ENCODE results near the gene MYH16. TPM values are rescaled to one million over a fixed set of nuclear protein-coding genes. Genes with fewer than 3 reads are reported as not detected.
A peak's percentile ranks its signal among the peaks of the same experiment; 100 is the strongest.

MYH16 gene
- total and polyA plus RNA-seq, 9 of the 15 experiments (the other 6 are each of a cell fraction or from before 2014, with no cell fraction given), result 0.09 TPM; not detected in 8

DNA sequence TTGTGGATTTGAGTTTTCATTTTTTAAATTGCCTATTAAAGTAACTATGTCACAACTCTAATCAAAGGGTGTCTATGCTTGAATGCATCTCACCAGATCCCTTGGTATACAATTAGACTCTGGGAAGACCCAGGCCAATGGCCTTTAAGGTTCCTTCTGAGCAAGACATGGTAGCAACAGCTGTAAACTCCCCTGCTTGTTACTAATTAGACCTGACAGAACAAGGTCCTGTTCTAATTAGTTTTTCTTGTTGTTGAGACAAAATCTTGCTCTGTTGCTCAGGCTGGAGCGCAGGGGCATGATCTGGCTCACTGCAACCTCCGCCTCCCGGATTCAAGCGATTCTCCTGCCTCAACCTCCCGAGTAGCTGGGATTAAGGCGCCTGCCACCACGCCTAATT, 2.9 kb downstream of the MYH16 start:
- Histone ChIP-seq H3K9ac (ENCODE audit: insufficient read depth in 1 of 2, low read depth in 2 of 2, low read length in 2 of 2) (no peak overlapping the region), H3K4me3 (no peak overlapping the region), H4K20me1 (replicated peaks; ENCODE audit: control insufficient read depth, insufficient read depth, low read length) (no peaks in the 10 kb centered on the region; the same call in none of the 2 replicates), H3K9me3 (replicated peaks; ENCODE audit: control insufficient read depth, insufficient read depth, low read depth, low read length) (no peaks in the 10 kb centered on the region), H3K27ac (ENCODE audit: extremely low read depth, low read depth, low read length) (no peak overlapping the region), H3K79me2 (ENCODE audit: control insufficient read depth, insufficient read depth, low read length) (no peaks in the 10 kb centered on the region), H2AFZ (ENCODE audit: low read depth, low read length) (no peak overlapping the region), H3K9me1 (ENCODE audit: control insufficient read depth, insufficient read depth, low read length) (peaks cover 3% of the 10 kb centered on the region), H3K4me2 (ENCODE audit: insufficient read depth, low read length) (no peak overlapping the region), H3K4me1 (replicated peaks in 1 of 2; ENCODE audit: control insufficient read depth in 2 of 2, insufficient read depth in 2 of 2, low read length in 2 of 2) (peaks cover 4 to 11% of the 10 kb centered on the region in 2 experiments; a peak in 3 of 5 replicates), H3K27me3 (ENCODE audit: control insufficient read depth in 2 of 2, insufficient read depth in 2 of 2, low read length in 2 of 2) (peaks cover 43 to 65% of the 10 kb centered on the region in 2 experiments), H3K36me3 (ENCODE audit: control insufficient read depth, insufficient read depth, low read length) (no peaks in the 10 kb centered on the region)
- intact Hi-C loops (cut with micrococcal nuclease) (no loop called here), in situ Hi-C loops (cut with MboI) (no loop called here)
- FAIRE-seq, result no peak
- ChIA-PET CTCF (ENCODE audit: low intra/inter-chr PET ratio) (interaction anchor here (0.6 kb wide), 1 partner anchor 38 kb away, joined by 3 read pairs; no protein-coding TSS in a partner anchor), POLR2A (interaction anchor here (0.7 to 1.5 kb wide), 2 partner anchors 9 to 296 kb away, joined by 3 to 4 read pairs; no protein-coding TSS in a partner anchor)
- no peak for DNase-seq (ENCODE audit: extremely low read depth in 1 of 4, low spot score in 3 of 4)
- no peak for ATAC-seq
- BruUV-seq (replicated peaks), result no TSS peak
- TF ChIP-seq THRAP3 (IDR thresholded peaks at IDR 0.05; ENCODE audit: borderline replicate concordance) (no peak), ZNF766 (CRISPR knock-in tag; conservative IDR thresholded peaks at IDR 0.05) (no peak)
- 22% methylated on average over 7 of the region's 7 CpGs for WGBS (ENCODE audit: insufficient coverage, low coverage, missing lambda C conversion rate)

DNA sequence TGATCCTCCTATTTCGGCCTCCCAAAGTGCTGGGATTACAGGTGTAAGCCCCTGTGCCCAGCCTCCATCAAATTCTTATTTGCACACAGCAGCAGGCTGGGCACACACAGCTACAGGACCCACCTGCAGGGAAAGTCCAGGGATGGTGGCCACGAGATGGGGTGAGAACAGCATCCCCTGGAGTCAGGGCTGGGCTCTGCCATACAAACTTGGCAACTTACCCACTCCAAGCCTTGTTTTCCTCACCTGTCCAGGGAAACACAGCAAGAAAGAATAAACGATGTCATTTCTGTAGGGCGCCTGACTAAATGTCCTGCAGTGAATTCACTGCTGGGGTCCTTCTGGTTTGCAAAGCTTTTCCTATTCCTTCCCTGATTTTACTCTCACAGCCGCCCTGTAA, 5.5 kb downstream of the MYH16 start:
- peaks cover 56 to 62% of the 10 kb centered on the region in 2 experiments for H3K27me3 ChIP-seq (ENCODE audit: control insufficient read depth in 2 of 2, insufficient read depth in 2 of 2, low read length in 2 of 2)
- H2AFZ ChIP-seq (ENCODE audit: low read depth, low read length), result no peak overlapping the region
- no peaks in the 10 kb centered on the region; the same call in none of the 2 replicates for H4K20me1 ChIP-seq (replicated peaks; ENCODE audit: control insufficient read depth, insufficient read depth, low read length)
- DNase-seq (ENCODE audit: extremely low read depth in 1 of 4, low spot score in 3 of 4), result no peak
- H3K4me1 ChIP-seq (replicated peaks in 1 of 2; ENCODE audit: control insufficient read depth in 2 of 2, insufficient read depth in 2 of 2, low read length in 2 of 2), result peaks cover 4 to 6% of the 10 kb centered on the region in 2 experiments; a peak in 2 of 5 replicates
- H3K9ac ChIP-seq (ENCODE audit: insufficient read depth in 1 of 2, low read depth in 2 of 2, low read length in 2 of 2), result no peak overlapping the region
- 11% methylated on average over 5 of the region's 5 CpGs for WGBS (ENCODE audit: insufficient coverage, low coverage, missing lambda C conversion rate)
- H3K9me1 ChIP-seq (ENCODE audit: control insufficient read depth, insufficient read depth, low read length), result peaks cover 6% of the 10 kb centered on the region
- in situ Hi-C loops (cut with MboI) (no loop called here), intact Hi-C loops (cut with micrococcal nuclease) (no loop called here)
- H3K4me3 ChIP-seq, result no peak overlapping the region
- POLR2A ChIA-PET, result no interaction called here
- BruUV-seq (replicated peaks), result no TSS peak
- no peaks in the 10 kb centered on the region for H3K79me2 ChIP-seq (ENCODE audit: control insufficient read depth, insufficient read depth, low read length)
- no peak overlapping the region for H3K27ac ChIP-seq (ENCODE audit: extremely low read depth, low read depth, low read length)
- H3K36me3 ChIP-seq (ENCODE audit: control insufficient read depth, insufficient read depth, low read length), result no peaks in the 10 kb centered on the region
- no peak for ATAC-seq
- FAIRE-seq, result no peak
- no peaks in the 10 kb centered on the region for H3K9me3 ChIP-seq (replicated peaks; ENCODE audit: control insufficient read depth, insufficient read depth, low read depth, low read length)
- CTCF ChIA-PET (ENCODE audit: low intra/inter-chr PET ratio), result interaction anchor here (0.6 kb wide), 1 partner anchor 54 kb away, joined by 6 read pairs; no protein-coding TSS in a partner anchor
- no peak overlapping the region for H3K4me2 ChIP-seq (ENCODE audit: insufficient read depth, low read length)
- no peak for TF ChIP-seq ILF3 (IDR thresholded peaks at IDR 0.05; ENCODE audit: borderline replicate concordance)
- TF ChIP-seq CTCF (IDR thresholded peaks at IDR 0.05 in 2 of 3, conservative IDR thresholded peaks at IDR 0.05 in 1 of 3; ENCODE audit: insufficient read depth in 2 of 3, low read depth in 1 of 3, low read length in 3 of 3), result peak in 2 of 3 experiments; percentile 18 to 27; a peak in 2 of 6 replicates

All from K562 (cell line).